Fibroblast of skin of scalp (primary cell): ENCODE data around the gene WBP2NL.

Experiments used
- DNase-seq: peaks from one replicate; pipeline ENCODE4 v3.0.0-alpha.2; 2013

The WBP2NL gene

GRCh38 chr22:41978732-41979131 is 19.9 kb upstream of the WBP2NL start:
- no peak for DNase-seq

GRCh38 chr22:41979423-41980250 is 19.0 kb upstream of the WBP2NL start:
- no peak for DNase-seq

- DNase-seq = no peak
These were observed 15.7 kb upstream of the WBP2NL start for GRCh38 chr22:41982865-41983264.

GRCh38 chr22:41983513-41984405 is 14.8 kb upstream of the WBP2NL start:
- DNase-seq = no peak

GRCh38 chr22:41987276-41987675 is 11.3 kb upstream of the WBP2NL start:
- no peak for DNase-seq

GRCh38 chr22:41989246-41989645 is 9.3 kb upstream of the WBP2NL start:
- DNase-seq = no peak

- DNase-seq = no peak
These were observed 7.5 kb upstream of the WBP2NL start for GRCh38 chr22:41991111-41991510.

GRCh38 chr22:41992496-41992895 is 6.1 kb upstream of the WBP2NL start:
- DNase-seq = no peak

- no peak for DNase-seq
These were observed 3.4 kb upstream of the WBP2NL start for GRCh38 chr22:41995211-41995610.

- no peak for DNase-seq
These were observed 1.8 kb upstream of the WBP2NL start for GRCh38 chr22:41996826-41997225.

- no peak for DNase-seq
These were observed 1.9 kb downstream of the WBP2NL start for GRCh38 chr22:42000466-42000865.

- no peak for DNase-seq
These were observed 2.5 kb downstream of the WBP2NL start for GRCh38 chr22:42001121-42001520.

GRCh38 chr22:42001706-42002105 is 3.1 kb downstream of the WBP2NL start:
- no peak for DNase-seq

- DNase-seq = no peak
These were observed 9.3 kb downstream of the WBP2NL start for GRCh38 chr22:42007922-42008321.

- no peak for DNase-seq
These were observed 12.2 kb downstream of the WBP2NL start for GRCh38 chr22:42010778-42011177.

GRCh38 chr22:42013385-42013784 is 14.8 kb downstream of the WBP2NL start:
- DNase-seq = no peak

GRCh38 chr22:42016111-42016510 is 17.5 kb downstream of the WBP2NL start:
- no peak for DNase-seq

- DNase-seq = no peak
These were observed 19.6 kb downstream of the WBP2NL start for GRCh38 chr22:42018224-42018623.

- no peak for DNase-seq
These were observed 23.0 kb downstream of the WBP2NL start for GRCh38 chr22:42021571-42021970.

- DNase-seq = no peak
These were observed 23.7 kb downstream of the WBP2NL start for GRCh38 chr22:42022162-42022847.

GRCh38 chr22:42025421-42025820 is 26.8 kb downstream of the WBP2NL start:
- no peak for DNase-seq

GRCh38 chr22:42026705-42027104 is 28.1 kb downstream of the WBP2NL start:
- DNase-seq = no peak
